Progenitor cell of endocrine pancreas (in vitro differentiated cells): ENCODE measurements around the gene PRDM11. TPM values are rescaled to one million over a fixed set of nuclear protein-coding genes. Genes with fewer than 3 reads are reported as not detected.

Source experiments
- DNase-seq: peaks from one replicate; pipeline ENCODE4 v3.0.0; 2021; ENCODE audit warnings: low spot score; ENCODE audit not compliant: unreplicated experiment
- H3K27ac Mint-ChIP-seq: 2 replicates; pipeline ENCODE4 v1.8.0; 2021; ENCODE audit warnings: mild to moderate bottlenecking, moderate library complexity, mixed read lengths
- H3K27me3 Mint-ChIP-seq: 2 replicates; pipeline ENCODE4 v1.8.0; 2021; ENCODE audit warnings: mixed read lengths
- H3K36me3 Mint-ChIP-seq: 2 replicates; pipeline ENCODE4 v1.8.0; 2022; ENCODE audit warnings: mixed read lengths; ENCODE audit not compliant: insufficient read depth
- H3K4me1 Mint-ChIP-seq: 2 replicates; pipeline ENCODE4 v1.8.0; 2021; ENCODE audit warnings: low read depth, mixed read lengths
- H3K4me3 Mint-ChIP-seq: 2 replicates; pipeline ENCODE4 v1.8.0; 2021; ENCODE audit warnings: low read depth, mild to moderate bottlenecking, moderate library complexity, mixed read lengths
- H3K9me3 Mint-ChIP-seq: 2 replicates; pipeline ENCODE4 v1.8.0; 2021; ENCODE audit warnings: low read depth, mixed read lengths
- total RNA-seq: library from RNA; stranded (reverse); gene quantifications from 2 replicates; pipeline ENCODE4 v1.2.1, GENCODE V29; 2021
- TF ChIP-seq, protein P1 (sequence below): fragments of 200-600 bp; sonication (generic); IDR thresholded peaks from one replicate; pipeline ENCODE4 v1.5.0; 2021; ENCODE audit warnings: antibody characterized with exemption, mild to moderate bottlenecking; ENCODE audit not compliant: unreplicated experiment

Gene PRDM11
- total RNA-seq, 1 donor from 2014 or later = 27.1 TPM

- Mint-ChIP-seq H3K4me1 (no peaks in the 10 kb centered on the region), H3K9me3 (no peaks in the 10 kb centered on the region), H3K36me3 (peaks cover 29% of the 10 kb centered on the region), H3K27ac (no peak overlapping the region), H3K27me3 (no peaks in the 10 kb centered on the region), H3K4me3 (no peak overlapping the region)
- no peak for DNase-seq
- TF ChIP-seq, protein P1, sequence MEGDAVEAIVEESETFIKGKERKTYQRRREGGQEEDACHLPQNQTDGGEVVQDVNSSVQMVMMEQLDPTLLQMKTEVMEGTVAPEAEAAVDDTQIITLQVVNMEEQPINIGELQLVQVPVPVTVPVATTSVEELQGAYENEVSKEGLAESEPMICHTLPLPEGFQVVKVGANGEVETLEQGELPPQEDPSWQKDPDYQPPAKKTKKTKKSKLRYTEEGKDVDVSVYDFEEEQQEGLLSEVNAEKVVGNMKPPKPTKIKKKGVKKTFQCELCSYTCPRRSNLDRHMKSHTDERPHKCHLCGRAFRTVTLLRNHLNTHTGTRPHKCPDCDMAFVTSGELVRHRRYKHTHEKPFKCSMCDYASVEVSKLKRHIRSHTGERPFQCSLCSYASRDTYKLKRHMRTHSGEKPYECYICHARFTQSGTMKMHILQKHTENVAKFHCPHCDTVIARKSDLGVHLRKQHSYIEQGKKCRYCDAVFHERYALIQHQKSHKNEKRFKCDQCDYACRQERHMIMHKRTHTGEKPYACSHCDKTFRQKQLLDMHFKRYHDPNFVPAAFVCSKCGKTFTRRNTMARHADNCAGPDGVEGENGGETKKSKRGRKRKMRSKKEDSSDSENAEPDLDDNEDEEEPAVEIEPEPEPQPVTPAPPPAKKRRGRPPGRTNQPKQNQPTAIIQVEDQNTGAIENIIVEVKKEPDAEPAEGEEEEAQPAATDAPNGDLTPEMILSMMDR = no peak
Measured at GRCh38 chr11:45225277-45225676, 78.8 kb downstream of the PRDM11 start.

- peaks cover 29% of the 10 kb centered on the region for H3K36me3 Mint-ChIP-seq
- no peaks in the 10 kb centered on the region for H3K4me1 Mint-ChIP-seq
- TF ChIP-seq, protein P1 = no peak
- no peak overlapping the region for H3K4me3 Mint-ChIP-seq
- H3K27ac Mint-ChIP-seq = no peak overlapping the region
- no peaks in the 10 kb centered on the region for H3K9me3 Mint-ChIP-seq
- no peak for DNase-seq
- H3K27me3 Mint-ChIP-seq = no peaks in the 10 kb centered on the region
Measured at GRCh38 chr11:45225961-45226871, 79.8 kb downstream of the PRDM11 start.

DNA sequence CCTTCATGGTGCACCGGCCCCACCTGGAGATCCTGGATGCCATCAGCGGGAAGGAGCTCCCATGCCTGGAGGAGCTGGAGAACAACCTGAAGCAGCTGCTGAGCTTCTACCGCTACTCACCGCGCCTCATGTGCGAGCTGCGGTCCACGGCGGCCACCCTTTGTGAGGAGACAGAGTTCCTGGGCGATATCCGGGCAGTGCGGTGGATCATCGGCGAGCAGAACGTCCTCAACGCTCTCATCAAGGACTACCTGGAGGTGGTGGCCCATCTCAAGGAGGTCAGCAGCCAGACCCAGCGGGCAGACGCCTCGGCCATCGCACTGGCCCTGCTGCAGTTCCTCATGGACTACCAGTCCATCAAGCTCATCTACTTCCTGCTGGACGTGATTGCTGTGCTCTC is 80.5 kb downstream of the PRDM11 start:
- H3K4me1 Mint-ChIP-seq = no peaks in the 10 kb centered on the region
- DNase-seq = no peak
- no peak overlapping the region for H3K27ac Mint-ChIP-seq
- no peaks in the 10 kb centered on the region for H3K9me3 Mint-ChIP-seq
- H3K4me3 Mint-ChIP-seq = no peak overlapping the region
- TF ChIP-seq, protein P1 = no peak
- H3K27me3 Mint-ChIP-seq = no peaks in the 10 kb centered on the region
- H3K36me3 Mint-ChIP-seq = peaks cover 25% of the 10 kb centered on the region

DNA sequence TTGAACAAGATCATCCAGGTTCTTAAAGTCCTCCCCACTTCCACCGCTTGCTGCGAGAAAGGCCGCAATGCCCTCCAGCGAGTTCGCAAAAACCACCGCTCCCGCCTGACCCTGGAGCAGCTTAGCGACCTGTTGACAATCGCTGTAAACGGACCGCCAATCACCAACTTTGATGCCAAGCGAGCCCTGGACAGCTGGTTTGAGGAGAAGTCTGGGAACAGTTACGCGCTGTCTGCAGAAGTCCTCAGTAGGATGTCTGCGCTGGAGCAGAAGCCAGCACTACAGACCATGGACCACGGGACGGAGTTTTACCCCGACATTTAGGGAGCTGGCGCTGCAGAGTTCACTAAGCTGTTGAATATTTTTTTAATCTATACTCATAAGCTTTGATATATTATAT is 81.4 kb downstream of the PRDM11 start:
- no peak for DNase-seq
- Mint-ChIP-seq H3K27ac (no peak overlapping the region), H3K27me3 (no peaks in the 10 kb centered on the region), H3K4me3 (no peak overlapping the region), H3K9me3 (no peaks in the 10 kb centered on the region), H3K36me3 (peaks cover 23% of the 10 kb centered on the region), H3K4me1 (no peaks in the 10 kb centered on the region)
- TF ChIP-seq, protein P1 = no peak

GRCh38 chr11:45229401-45230020 is 83.1 kb downstream of the PRDM11 start:
- TF ChIP-seq, protein P1 = no peak
- no peak overlapping the region for H3K27ac Mint-ChIP-seq
- DNase-seq = no peak
- H3K4me3 Mint-ChIP-seq = no peak overlapping the region
- H3K4me1 Mint-ChIP-seq = no peaks in the 10 kb centered on the region
- no peaks in the 10 kb centered on the region for H3K9me3 Mint-ChIP-seq
- peaks cover 16% of the 10 kb centered on the region for H3K36me3 Mint-ChIP-seq
- no peaks in the 10 kb centered on the region for H3K27me3 Mint-ChIP-seq
